ENCODE data around the gene ERH. TPM values are rescaled to one million over a fixed set of nuclear protein-coding genes. Genes with fewer than 3 reads are reported as not detected.

The ERH gene
- total and polyA plus RNA-seq, 10 of the 15 experiments (the other 5 are each of a cell fraction or from before 2014, with no cell fraction given), result 255 to 852 (median 382) TPM

DNA sequence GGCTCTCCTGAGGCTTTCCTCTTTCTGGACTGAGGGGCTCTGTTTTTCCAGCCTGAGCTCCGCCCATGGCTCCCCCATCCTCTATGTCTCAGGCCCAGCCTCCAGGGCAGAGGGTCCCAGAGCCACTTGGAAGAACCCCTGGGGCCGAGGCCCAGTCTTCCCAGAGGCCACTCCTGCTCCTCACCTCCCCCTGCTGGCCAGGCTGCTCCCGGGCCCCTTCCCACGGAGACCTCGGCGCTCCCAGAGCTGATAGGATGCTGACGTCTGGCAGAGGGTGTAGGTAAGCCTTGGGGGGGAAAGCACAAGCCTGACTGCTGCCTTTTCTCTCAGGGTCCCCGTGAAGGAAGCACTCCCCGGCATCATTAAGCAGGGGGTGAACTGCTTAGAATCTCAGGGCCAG, 51.4 kb downstream of the ERH start:
- ChIA-PET SMC1A (ENCODE audit: uncharacterized antibody, unreplicated experiment) (interaction anchor here (0.8 to 2.7 kb wide), 7 partner anchors 11 to 195 kb away, joined by 3 to 12 read pairs (median 4); partner anchors contain the start of gene ERH), POLR2A (interaction anchor here (0.7 kb wide), 1 partner anchor 13 kb away, joined by 4 read pairs; no protein-coding TSS in a partner anchor), CTCF (interaction anchor here (0.6 to 2.6 kb wide), 17 partner anchors 8 to 217 kb away, joined by 3 to 9 read pairs (median 4); partner anchors contain the start of gene ERH), RAD21 (ENCODE audit: unreplicated experiment) (interaction anchor here (0.7 to 1.7 kb wide), 4 partner anchors 8 to 104 kb away, joined by 3 to 5 read pairs (median 4); no protein-coding TSS in a partner anchor)
- TF ChIP-seq, protein P1, sequence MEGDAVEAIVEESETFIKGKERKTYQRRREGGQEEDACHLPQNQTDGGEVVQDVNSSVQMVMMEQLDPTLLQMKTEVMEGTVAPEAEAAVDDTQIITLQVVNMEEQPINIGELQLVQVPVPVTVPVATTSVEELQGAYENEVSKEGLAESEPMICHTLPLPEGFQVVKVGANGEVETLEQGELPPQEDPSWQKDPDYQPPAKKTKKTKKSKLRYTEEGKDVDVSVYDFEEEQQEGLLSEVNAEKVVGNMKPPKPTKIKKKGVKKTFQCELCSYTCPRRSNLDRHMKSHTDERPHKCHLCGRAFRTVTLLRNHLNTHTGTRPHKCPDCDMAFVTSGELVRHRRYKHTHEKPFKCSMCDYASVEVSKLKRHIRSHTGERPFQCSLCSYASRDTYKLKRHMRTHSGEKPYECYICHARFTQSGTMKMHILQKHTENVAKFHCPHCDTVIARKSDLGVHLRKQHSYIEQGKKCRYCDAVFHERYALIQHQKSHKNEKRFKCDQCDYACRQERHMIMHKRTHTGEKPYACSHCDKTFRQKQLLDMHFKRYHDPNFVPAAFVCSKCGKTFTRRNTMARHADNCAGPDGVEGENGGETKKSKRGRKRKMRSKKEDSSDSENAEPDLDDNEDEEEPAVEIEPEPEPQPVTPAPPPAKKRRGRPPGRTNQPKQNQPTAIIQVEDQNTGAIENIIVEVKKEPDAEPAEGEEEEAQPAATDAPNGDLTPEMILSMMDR (IDR thresholded peaks at IDR 0.05 in 2 of 3, conservative IDR thresholded peaks at IDR 0.05 in 1 of 3; ENCODE audit: control insufficient read depth in 2 of 3, extremely low read depth in 1 of 3, insufficient read depth in 1 of 3, low read depth in 3 of 3, low read length in 3 of 3), result peak; percentile 44 to 64 (median 49)
- TF ChIP-seq ETV6 (conservative IDR thresholded peaks at IDR 0.05 in 1 of 2, IDR thresholded peaks at IDR 0.05 in 1 of 2; ENCODE audit: borderline replicate concordance in 1 of 2, low read depth in 1 of 2) (no peak), KLF5 (IDR thresholded peaks at IDR 0.05; ENCODE audit: partially characterized antibody) (no peak), IKZF1 (conservative IDR thresholded peaks at IDR 0.05) (peak; percentile 17; the same call in 1 of the 2 replicates), MEF2A (IDR thresholded peaks at IDR 0.05; ENCODE audit: insufficient read depth, low read depth, low read length) (no peak), RAD21 (IDR thresholded peaks at IDR 0.05; ENCODE audit: insufficient read depth, low read depth, low read length) (peak; percentile 36; the same call in 1 of the 2 replicates), NBN (IDR thresholded peaks at IDR 0.05) (no peak), SMC3 (IDR thresholded peaks at IDR 0.05; ENCODE audit: borderline replicate concordance, low read length) (peak; percentile 18; the same call in 1 of the 2 replicates)
- TF ChIP-seq, protein P2, sequence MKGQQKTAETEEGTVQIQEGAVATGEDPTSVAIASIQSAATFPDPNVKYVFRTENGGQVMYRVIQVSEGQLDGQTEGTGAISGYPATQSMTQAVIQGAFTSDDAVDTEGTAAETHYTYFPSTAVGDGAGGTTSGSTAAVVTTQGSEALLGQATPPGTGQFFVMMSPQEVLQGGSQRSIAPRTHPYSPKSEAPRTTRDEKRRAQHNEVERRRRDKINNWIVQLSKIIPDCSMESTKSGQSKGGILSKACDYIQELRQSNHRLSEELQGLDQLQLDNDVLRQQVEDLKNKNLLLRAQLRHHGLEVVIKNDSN (IDR thresholded peaks at IDR 0.05; ENCODE audit: borderline replicate concordance, extremely low read length, insufficient read depth, low read depth, low read length), result no peak
- H3K4me1 ChIP-seq (ENCODE audit: control insufficient read depth, insufficient read depth, low read length), result peaks cover 7% of the 10 kb centered on the region
- FAIRE-seq (no peak), DNase-seq (ENCODE audit: low read depth, low spot score) (no peak), ATAC-seq (peak; percentile 34; the same call in 2 of the 3 replicates)
- no peaks in the 10 kb centered on the region for H3K27me3 ChIP-seq (replicated peaks in 1 of 2; ENCODE audit: control insufficient read depth in 2 of 2, insufficient read depth in 2 of 2, low read length in 1 of 2)
- no TSS peak for BruUV-seq (replicated peaks)
- no peak overlapping the region for H3K4me2 ChIP-seq (ENCODE audit: control insufficient read depth, insufficient read depth)
- no peak overlapping the region; the same call in 1 of the 2 replicates for H2AFZ ChIP-seq (ENCODE audit: control insufficient read depth, low read depth, low read length)
- H3K9ac ChIP-seq (ENCODE audit: control insufficient read depth, insufficient read depth, low read length), result no peak overlapping the region
- 15% methylated on average over 9 of the region's 9 CpGs for WGBS (ENCODE audit: insufficient coverage, insufficient replicate concordance, low lambda C conversion rate, missing lambda C conversion rate)
- in situ Hi-C loops (cut with MboI), result no loop called here
- no peak overlapping the region for H3K4me3 ChIP-seq
- H3K27ac ChIP-seq (ENCODE audit: control insufficient read depth, insufficient read depth), result no peak overlapping the region
- intact Hi-C loops (cut with micrococcal nuclease; ENCODE audit: unreplicated experiment), result no loop called here
- no peaks in the 10 kb centered on the region for H3K36me3 ChIP-seq (ENCODE audit: control insufficient read depth in 2 of 2, insufficient read depth in 2 of 2, low read length in 1 of 2)
- no peaks in the 10 kb centered on the region for H3K9me3 ChIP-seq (replicated peaks; ENCODE audit: control insufficient read depth, insufficient read depth, low read length)
- no peaks in the 10 kb centered on the region for H3K79me2 ChIP-seq (ENCODE audit: control insufficient read depth, insufficient read depth, low read length)
- no peaks in the 10 kb centered on the region for H4K20me1 ChIP-seq (ENCODE audit: control insufficient read depth, insufficient read depth)
